Effector CD8-positive, alpha-beta T cell (primary cell): ENCODE results near the gene ITCH.
"Not testable (repeated sequence)": the region's sequence is repeated elsewhere in the genome, so short reads cannot be mapped to it uniquely, and the experiment has no call there.

Source experiments
- DNase-seq: peaks from one replicate; lab custom pipeline; 2025; lab: John Stamatoyannopoulos, UW

ITCH gene

DNA sequence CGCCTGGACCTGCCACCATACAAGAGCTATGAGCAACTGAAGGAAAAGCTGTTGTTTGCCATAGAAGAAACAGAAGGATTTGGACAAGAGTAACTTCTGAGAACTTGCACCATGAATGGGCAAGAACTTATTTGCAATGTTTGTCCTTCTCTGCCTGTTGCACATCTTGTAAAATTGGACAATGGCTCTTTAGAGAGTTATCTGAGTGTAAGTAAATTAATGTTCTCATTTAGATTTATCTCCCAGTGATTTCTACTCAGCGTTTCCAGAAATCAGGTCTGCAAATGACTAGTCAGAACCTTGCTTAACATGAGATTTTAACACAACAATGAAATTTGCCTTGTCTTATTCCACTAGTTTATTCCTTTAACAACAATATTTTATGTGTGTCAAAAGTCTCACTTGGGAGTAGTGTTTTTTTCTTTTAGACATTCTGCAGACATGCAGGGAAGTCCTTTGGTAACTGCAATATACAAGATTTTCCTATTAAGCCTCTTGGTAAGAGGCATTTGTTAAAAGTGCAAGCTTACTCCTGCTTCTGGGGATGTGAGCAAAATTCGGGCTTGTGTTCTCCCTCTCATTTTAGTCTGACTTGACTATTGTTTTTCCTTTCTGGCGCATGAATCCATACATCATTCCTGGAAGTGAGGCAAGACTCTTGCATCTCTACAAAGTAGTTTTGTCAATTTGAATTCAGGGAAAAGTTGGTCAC, 144.8 kb downstream of the ITCH start:
- DNase-seq, result no peak

DNA sequence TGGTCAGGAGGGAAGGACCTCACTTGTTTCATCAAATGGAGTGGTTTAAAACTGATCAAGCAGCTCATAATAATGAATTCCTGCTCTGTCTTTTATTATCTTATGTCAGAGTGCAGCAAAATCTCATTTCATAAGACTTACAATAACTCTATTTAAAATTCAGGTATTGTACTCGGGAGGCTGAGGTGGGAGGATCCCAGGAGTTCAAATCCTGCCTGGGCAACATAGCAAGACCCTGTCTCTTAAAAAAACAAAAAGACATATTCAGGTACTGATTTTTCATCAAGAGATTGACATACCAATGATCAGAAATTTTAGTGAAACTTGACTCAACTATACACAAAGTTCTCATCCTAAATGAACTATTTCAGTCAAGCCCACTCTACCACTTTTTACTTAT, 147.5 kb downstream of the ITCH start:
- DNase-seq, result no peak

DNA sequence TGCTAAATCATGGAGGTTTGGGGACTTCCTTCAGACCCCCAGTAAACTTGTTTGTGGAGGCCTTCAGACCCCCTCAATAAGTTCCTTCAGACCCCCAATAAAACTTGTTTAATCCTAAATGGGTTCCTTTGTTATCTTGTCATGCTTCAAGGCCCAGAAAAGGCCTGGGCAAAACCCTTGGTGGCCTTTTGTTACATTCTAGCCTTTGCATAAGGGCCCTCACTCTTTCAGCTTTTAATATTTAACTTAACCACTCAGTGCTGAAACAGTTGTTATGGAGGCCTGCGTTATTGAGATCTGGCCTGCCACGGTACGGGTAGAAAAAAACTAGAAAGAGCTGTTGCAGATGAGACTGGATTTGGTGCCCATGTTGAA, 148.8 kb downstream of the ITCH start:
- DNase-seq, result no peak

DNA sequence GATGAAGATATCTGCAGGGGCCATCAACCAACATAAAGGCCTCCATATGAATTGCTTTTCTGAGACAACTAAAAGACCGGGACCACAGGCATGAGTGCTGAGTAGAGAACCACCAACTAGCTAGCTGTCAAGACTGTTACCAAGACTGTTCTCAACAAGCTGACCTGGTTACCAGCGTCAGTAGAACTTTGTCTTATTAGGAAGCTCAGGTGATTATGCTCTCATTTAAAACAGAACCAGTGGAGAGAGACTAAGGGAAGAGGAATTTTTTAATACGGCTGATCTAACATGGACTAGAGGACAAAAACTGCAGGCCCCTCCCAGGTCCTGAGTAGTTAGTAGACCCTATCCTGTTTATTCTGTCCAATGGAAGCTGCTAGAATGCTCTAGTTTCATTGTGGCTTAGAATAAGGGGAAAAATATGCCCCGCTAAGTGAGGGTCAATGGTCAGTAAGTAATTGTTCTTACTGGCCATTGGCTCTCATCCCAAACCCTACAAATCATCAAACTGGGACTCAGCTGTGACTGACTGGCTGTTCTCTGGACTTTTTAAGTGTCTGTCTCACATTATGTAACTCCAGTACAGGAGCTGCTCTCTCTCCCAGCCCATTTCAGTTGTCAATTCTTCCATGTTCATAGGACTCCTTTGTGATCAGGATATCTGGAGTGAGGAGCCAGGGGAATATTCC, 149.3 kb downstream of the ITCH start:
- DNase-seq, result no peak

DNA sequence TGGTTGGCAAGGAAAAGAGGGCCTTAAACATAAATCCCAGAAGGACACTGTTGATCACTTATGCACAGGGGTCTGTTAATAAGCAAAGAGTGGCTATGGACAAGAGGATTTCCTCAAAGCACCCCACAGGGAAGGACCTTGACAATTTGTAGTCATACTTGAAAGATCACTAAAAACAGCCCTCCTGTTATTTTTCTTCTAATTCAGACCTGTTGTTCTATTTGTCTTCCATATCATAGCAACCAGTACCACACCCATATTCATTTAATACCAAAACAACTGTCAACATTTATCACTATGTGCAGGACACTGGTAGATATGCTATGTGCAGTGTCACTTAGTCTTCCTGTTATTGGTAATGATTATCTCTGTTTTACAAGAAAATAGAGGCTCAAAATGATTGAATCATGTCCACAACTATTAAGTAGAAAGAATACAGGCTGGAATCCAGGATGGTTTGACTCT, 149.9 kb downstream of the ITCH start:
- DNase-seq, result no peak

DNA sequence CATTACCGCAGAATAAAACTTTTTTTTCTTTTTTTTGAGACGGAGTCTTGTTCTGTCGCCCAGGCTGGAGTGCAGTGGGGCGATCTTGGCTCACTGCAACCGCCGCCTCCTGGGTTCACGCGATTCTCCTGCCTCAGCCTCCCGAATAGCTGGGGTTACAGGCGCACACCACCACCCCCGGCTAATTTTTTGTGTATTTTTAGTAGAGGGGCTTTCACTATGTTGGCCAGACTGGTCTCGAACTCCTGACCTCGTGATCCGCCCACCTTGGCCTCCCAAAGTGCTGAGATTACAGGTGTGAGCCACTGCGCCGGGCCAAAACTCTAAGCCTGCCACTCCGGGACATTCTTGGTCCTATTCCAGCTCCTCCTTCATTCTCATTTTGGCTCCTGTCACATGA, 151.0 kb downstream of the ITCH start:
- DNase-seq, result not testable (repeated sequence)

DNA sequence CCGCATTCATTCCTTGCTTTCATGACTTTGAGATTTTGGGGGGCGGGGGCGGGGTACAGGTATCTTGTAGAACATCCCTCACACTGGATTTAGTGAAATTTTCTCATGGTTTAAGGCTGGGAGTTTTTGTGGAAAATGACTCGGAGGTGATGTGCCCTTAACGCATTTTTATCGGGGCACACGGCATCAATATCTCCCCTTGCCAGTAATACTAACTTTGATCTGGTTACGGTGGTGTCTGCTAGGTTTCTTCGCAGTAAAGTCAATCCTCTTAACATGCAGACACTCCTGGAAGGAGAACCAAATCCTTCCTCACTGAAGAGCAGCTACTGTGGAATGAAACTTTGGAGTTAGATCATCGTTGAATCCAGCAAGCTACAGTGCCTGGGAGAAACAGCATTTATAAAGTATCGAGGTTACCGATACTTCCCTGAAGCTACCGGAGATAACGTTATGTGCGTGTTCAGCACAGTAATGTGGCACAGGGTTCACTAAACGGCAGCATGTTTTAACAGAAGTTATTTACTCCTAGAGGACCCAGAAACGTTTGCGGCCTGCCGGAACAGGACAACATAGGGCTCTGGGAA, 151.9 kb downstream of the ITCH start:
- DNase-seq, result no peak

DNA sequence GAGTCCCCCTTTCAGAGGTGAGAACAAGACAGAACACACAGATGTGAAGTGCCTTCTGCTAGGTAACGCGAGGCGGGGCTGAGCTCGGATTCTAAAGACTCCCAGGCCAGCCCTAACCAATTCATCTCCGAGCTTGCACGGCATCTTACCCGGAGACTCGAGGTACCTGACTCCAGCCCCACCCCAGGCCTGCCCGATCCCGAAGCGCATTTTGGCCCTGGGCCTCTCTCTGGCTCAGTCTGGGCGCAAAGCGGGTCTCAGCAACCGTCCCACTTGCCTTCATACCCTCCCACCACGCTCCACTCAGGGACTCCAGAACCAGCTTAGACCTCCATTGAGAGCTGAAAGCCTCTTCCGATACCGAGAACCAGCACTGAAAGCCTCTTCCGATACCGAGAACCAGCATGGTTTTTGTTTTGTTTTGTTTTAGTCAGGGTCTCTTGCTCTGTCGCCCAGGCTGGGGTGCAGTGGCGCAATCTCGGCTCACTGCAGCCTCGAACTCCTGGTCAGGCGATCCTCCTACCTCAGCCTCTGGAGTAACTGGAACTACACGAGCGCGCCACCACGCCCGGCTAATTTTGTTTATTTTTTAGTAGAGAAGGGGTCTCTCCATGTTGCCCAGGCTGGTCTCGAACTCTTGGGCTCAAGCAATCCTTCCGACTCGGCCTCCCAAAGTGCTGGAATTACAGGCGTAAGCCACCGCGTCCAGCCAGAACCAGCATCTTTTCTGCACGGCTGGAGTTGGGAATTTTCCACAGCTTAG, 152.6 kb downstream of the ITCH start:
- DNase-seq, result peak; percentile 50

DNA sequence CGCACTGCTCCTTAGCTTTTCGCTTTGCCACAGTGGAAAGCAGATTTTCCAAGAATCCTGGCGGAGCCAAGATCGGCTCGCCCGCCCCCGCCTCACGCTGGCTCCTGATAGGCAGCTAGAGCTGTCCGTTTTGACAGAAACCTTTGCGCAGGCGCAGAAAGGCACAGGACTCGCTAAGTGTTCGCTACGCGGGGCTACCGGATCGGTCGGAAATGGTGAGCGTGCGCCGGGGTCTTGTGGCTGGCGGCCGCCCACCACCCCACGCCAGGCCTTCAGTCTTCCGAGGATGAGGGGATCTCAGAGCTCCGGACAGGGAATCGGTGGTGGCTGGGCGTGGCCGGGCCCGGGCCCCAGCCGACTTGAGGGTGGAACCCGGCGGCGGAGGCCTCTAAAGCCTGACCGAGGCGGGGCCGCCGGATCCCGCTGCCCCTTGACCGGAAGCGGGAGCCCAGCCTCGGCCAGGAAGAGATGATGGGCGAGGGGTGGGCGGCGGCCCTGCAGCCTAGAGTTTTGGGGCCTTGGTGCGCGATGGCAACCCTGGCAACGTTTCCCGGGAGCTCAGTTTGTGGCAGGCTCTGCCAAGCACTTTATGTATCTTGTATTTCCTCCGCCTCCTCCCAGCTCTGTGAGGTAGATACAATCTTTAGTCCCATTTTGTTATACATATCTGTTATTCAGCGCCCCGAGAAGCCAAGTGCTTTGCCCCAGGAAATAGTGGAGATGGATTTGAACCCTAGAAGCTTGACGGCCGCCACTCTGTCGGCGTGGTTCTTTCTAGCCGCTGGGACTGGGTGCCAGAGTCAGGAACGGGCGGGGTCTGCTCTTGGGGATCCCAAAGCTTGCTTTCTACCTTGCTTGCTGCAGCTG, 153.4 kb downstream of the ITCH start, which contains the start of gene DYNLRB1:
DYNLRB1 (plus strand) TSS at position 176 of the 867 bp plus-strand sequence; CDS start at position 213, 37 bp downstream.
- peak; percentile 95 for DNase-seq

DNA sequence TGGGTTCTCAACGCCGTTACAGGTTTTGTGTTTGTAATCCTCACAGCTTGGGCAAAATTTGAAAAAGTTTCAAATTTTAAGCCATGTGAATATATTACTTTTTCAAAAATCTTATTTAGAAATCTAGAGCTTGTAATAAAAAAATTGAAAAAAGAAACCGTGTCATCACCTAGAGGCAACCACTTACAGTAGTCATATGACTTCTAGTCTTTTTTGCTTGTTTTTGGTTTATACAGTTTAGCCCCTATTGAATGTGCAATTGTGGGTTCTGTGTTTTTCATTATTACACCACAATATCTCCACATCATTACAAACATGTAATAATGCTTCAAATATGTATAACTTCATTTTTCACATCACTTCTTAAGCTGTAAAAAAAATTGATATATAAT, 154.0 kb downstream of the ITCH start:
- DNase-seq, result no peak

DNA sequence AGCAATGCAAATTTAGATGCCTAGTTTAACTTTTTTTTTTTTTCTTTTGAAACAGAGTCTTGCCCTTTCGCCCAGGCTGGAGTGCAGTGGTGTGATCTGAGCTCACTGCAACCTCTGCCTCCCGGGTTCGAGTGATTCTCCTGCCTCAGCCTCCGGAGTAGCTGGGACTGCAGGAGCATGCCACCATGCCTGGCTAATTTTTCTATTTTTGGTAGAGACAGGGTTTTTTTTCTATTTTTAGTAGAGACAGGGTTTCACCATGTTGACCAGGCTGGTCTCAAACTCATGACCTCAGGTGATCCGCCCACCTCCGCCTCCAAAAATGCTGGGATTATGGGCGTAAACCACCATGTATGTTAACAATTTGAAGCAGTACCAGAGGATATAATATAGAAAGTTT, 155.8 kb downstream of the ITCH start:
- DNase-seq, result not testable (repeated sequence)

DNA sequence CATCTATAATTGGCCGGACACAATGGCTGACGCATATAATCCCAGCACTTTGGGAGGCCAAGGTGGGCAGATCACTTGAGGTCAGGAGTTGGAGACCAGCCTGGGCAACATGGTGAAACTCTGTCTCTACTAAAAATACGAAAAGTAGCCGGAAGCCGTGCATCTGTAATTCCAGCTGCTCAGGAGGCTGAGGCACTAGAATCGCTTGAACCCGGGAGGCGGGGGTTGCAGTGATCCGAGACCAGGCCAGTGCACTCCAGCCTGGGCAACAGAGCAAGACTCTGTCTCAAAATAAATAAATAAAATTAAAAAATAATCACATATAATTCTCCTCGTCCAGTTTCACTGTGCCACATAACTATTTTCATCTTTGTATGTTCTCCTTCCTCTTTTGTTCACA, 156.8 kb downstream of the ITCH start:
- not testable (repeated sequence) for DNase-seq

DNA sequence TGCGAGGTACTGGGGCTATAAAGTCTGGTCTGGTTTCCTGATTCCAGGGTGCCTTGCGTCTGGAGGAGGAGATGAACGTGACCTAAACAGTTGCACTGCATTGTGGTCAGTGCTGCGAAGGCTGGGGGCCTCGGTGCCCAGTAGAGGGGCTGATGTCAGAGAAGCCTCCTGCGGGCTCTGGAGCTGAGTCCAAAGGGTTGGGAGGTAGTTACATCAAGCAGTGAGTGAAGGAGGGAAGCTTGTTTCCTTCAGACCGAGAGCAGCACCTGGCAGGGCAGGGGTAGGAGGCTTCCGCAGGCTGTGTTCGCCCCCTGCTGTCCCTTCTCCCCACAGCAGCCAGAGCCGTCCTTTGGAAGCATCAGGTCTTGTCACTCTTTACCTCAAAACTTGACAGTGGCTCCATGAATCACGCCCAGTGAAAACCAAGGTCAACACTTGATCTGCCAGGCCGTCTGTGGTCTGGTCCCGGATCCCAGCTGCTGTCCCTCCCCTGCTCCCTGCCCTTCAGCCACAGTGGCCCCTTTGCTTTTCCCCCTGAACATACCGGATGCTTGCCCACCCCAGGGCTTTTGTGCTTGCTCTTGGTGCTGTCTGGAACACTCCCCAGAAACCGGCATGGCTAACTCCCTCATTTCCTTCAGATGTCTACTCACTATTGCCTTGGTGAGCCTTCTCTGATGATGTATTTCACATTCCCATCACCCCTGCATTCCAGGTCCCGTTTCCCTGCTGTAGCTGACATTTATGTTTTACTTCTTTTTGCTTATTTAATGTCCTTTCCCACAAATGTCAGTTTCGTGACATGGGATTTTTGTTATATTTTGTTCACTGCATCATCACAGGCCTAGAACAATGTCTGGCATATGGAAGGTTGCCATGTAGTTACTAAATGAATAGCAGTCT, 160.1 kb downstream of the ITCH start:
- peak; percentile 8 for DNase-seq

DNA sequence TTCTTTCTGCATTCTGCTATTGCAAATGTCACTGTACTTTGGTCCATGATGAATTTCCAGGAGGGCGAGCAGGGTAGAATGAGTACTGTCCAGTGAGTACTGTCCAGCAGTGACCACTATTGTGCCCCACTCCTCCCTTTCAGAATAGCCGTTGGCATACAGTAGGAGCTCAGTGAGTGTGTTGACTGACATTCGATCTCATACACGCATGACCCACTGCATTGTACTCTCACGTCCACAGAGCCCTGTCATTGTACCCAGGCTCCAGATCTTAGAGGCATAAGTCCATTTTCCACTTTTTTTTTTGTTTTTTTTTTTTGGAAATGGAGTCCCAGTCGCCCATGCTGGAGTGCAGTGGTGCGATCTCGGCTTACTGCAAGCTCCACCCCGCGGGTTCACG, 161.4 kb downstream of the ITCH start:
- DNase-seq, result no peak

DNA sequence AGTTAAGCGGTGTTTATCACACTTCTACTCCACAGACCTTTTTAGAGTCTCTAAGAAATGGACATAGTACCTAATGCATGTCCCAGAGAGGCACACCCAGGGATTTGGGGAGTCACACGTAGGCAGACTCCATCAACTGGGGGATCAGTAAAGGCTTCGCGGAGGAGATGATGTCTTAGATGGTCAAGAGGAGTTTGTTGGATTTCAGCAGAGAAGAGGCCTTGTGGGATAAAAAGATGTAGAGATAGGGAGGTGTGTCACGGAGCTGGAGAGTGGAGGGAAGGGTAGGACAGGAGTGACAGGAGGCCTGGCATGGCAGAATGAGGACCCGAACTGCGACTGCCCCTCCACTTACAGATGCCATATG, 162.3 kb downstream of the ITCH start:
- no peak for DNase-seq

DNA sequence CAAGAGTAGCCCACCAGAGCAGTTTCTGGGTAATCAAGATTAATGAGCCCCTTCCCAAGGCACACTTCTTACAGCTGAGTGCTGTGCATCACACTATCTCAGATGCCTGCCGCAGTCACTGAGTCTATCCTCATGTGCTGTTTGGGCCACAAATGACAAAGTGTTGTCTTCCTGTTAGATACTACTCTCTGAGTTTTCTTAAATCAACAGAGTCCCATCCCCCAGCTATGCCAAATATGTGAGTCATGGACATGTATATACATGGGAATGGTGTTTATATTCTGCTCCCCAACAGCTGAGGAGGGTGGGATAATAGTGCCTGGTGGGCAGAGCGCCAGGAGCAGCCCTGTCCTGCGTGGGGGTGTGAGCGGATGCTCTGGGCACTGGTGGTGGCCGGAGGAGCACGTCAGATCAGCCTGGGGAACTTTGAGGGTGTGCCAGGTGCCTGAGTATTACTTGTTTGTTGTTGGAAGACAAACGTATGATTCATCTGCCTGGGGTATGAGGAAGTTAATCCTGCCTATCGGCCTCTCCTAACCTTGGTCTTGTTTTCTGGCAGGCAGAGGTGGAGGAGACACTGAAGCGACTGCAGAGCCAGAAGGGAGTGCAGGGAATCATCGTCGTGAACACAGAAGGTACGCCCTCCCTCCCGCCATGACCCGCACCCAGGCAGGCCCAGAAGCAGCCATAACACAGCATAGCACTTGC, 162.8 kb downstream of the ITCH start:
- DNase-seq, result no peak

DNA sequence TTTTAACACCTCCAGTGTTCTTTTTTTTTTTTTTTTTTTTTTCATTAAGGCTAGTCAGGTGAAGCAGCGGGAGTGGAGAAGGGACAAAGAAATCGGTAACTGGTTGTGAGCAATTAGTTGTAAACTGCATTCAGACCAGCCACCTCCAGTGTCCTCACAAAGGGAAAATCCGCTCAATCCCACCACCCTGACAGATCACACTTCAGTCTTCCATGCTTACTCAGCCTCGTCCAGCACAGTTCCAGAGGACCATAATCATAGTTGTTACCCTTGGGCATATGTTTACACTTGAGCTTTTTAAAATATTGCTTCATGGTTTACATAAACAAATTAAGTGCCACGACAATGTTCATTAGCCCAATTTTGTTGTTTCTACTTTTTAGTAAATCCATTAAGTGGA, 163.4 kb downstream of the ITCH start:
- DNase-seq, result no peak

DNA sequence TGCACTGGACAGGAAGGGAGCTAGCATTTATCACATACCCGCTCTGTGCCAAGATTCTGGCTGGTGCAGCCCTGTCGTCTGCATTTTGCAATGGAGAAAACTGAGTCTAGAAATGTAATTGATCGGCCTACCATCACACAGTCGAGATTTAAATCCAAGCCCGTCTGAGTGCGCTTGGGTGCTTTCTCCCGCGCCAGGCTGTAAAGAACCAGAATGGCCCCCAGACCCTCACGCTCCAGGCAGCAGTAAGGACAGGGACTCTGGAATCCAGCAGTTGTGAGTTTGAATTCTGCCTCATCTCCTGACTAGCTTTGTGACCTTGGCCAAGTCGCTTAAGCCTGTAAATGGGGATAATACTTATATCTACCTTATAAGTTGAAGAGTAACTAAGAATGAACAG, 163.9 kb downstream of the ITCH start:
- DNase-seq, result no peak

DNA sequence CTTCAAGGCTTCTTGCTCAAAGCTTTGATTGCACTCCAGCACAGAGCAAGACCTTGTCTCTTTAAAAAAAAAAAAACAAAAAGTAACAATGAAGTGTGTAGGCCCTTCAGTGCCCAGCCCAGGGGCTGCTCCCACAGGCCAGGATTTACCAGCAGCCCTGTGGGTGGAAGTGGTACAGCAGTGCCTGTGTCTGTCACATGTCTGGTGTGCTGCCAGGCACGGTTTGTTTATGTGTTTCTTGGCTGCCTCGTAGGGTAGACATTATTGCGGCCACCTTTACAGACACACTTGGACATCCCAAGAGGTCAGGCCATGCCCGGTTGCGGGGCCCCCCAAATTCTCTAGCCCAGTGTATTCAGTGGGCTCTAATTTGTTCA, 165.8 kb downstream of the ITCH start:
- DNase-seq, result no peak

DNA sequence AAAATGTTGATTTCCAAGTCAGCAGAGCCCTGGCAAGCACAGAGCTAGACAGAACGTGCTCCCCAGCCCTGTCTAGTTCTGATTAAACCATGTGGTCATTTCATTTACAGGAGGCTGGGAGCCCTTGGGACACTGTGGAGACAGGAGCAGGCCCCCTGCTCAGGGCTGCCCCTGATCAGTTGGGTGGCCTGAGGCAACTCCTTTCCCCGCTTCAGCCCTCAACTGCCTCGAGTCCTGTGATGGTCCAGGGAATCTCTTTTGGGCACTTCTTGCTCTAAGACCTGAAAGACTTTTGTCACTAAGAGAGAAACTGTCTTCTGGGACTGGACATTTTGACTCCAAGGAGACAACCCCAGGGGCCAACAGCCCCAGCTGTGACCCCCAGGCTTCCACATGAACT, 166.7 kb downstream of the ITCH start:
- no peak for DNase-seq
